ENCODE measurements around the gene PRKCQ. TPM values are rescaled to one million over a fixed set of nuclear protein-coding genes. Genes with fewer than 3 reads are reported as not detected.

PRKCQ gene
- total RNA-seq, 1 experiment from 2014 or later: 4.0 TPM

GRCh38 chr10:6602700-6603084, 22.6 kb upstream of the PRKCQ start:
- no peaks in the 10 kb centered on the region for H3K4me1 ChIP-seq (replicated peaks; ENCODE audit: insufficient read depth)
- no peaks in the 10 kb centered on the region for H3K27me3 ChIP-seq (ENCODE audit: insufficient read depth, low read depth)
- intact Hi-C loops (cut with micrococcal nuclease; ENCODE audit: unreplicated experiment): no loop called here
- no peaks in the 10 kb centered on the region for H3F3A ChIP-seq (ENCODE audit: insufficient read depth, low read depth)
- POLR2A ChIA-PET (ENCODE audit: unreplicated experiment): no interaction called here
- no peaks in the 10 kb centered on the region for H3K9me2 ChIP-seq (ENCODE audit: insufficient read depth)
- no peak overlapping the region for H3K4me2 ChIP-seq
- H3K79me2 ChIP-seq (ENCODE audit: low read depth): no peaks in the 10 kb centered on the region
- H3K9me3 ChIP-seq (ENCODE audit: insufficient read depth, low read depth): no peaks in the 10 kb centered on the region
- CTCF ChIA-PET: interaction anchor here (1.1 kb wide), 1 partner anchor 65 kb away, joined by 3 read pairs; no protein-coding TSS in a partner anchor
- no peaks in the 10 kb centered on the region for H3K36me3 ChIP-seq (ENCODE audit: low read depth)
- no peaks in the 10 kb centered on the region for H4K20me1 ChIP-seq (ENCODE audit: insufficient read depth)
- no peak overlapping the region for H3K4me3 ChIP-seq
- no peak for TF ChIP-seq EZH2 (IDR thresholded peaks at IDR 0.05; ENCODE audit: low read depth)
- no peak for TF ChIP-seq CTCF (conservative IDR thresholded peaks at IDR 0.05)
- DNase-seq: no peak
- H3K27ac ChIP-seq: no peak overlapping the region
- BruUV-seq (replicated peaks): no TSS peak
- no peak overlapping the region for H2AFZ ChIP-seq

GRCh38 chr10:6602026-6602699, 22.1 kb upstream of the PRKCQ start:
- no peaks in the 10 kb centered on the region for H3F3A ChIP-seq (ENCODE audit: insufficient read depth, low read depth)
- H3K36me3 ChIP-seq (ENCODE audit: low read depth): no peaks in the 10 kb centered on the region
- H3K27ac ChIP-seq: no peak overlapping the region
- no peaks in the 10 kb centered on the region for H3K79me2 ChIP-seq (ENCODE audit: low read depth)
- H3K4me1 ChIP-seq (replicated peaks; ENCODE audit: insufficient read depth): no peaks in the 10 kb centered on the region
- DNase-seq: no peak
- H3K9me2 ChIP-seq (ENCODE audit: insufficient read depth): no peaks in the 10 kb centered on the region
- no peaks in the 10 kb centered on the region for H3K27me3 ChIP-seq (ENCODE audit: insufficient read depth, low read depth)
- no peak overlapping the region for H2AFZ ChIP-seq
- TF ChIP-seq CTCF (conservative IDR thresholded peaks at IDR 0.05) (no peak), EZH2 (IDR thresholded peaks at IDR 0.05; ENCODE audit: low read depth) (no peak)
- no peak overlapping the region for H3K4me3 ChIP-seq
- intact Hi-C loops (cut with micrococcal nuclease; ENCODE audit: unreplicated experiment): no loop called here
- BruUV-seq (replicated peaks): no TSS peak
- ChIA-PET POLR2A (ENCODE audit: unreplicated experiment) (no interaction called here), CTCF (interaction anchor here (1.1 kb wide), 1 partner anchor 66 kb away, joined by 3 read pairs; no protein-coding TSS in a partner anchor)
- H4K20me1 ChIP-seq (ENCODE audit: insufficient read depth): no peaks in the 10 kb centered on the region
- H3K4me2 ChIP-seq: no peak overlapping the region
- no peaks in the 10 kb centered on the region for H3K9me3 ChIP-seq (ENCODE audit: insufficient read depth, low read depth)

GRCh38 chr10:6601246-6601805, 21.2 kb upstream of the PRKCQ start:
- Histone ChIP-seq H3K9me3 (ENCODE audit: insufficient read depth, low read depth) (no peaks in the 10 kb centered on the region), H3K27ac (no peak overlapping the region), H2AFZ (no peak overlapping the region), H3K36me3 (ENCODE audit: low read depth) (no peaks in the 10 kb centered on the region), H3K4me3 (no peak overlapping the region), H3K79me2 (ENCODE audit: low read depth) (no peaks in the 10 kb centered on the region), H3K4me2 (no peak overlapping the region), H3K27me3 (ENCODE audit: insufficient read depth, low read depth) (no peaks in the 10 kb centered on the region), H3K9me2 (ENCODE audit: insufficient read depth) (no peaks in the 10 kb centered on the region), H4K20me1 (ENCODE audit: insufficient read depth) (no peaks in the 10 kb centered on the region), H3K4me1 (replicated peaks; ENCODE audit: insufficient read depth) (no peaks in the 10 kb centered on the region), H3F3A (ENCODE audit: insufficient read depth, low read depth) (no peaks in the 10 kb centered on the region)
- TF ChIP-seq CTCF (conservative IDR thresholded peaks at IDR 0.05) (no peak), EZH2 (IDR thresholded peaks at IDR 0.05; ENCODE audit: low read depth) (no peak)
- intact Hi-C loops (cut with micrococcal nuclease; ENCODE audit: unreplicated experiment): no loop called here
- DNase-seq: no peak
- no TSS peak for BruUV-seq (replicated peaks)
- POLR2A ChIA-PET (ENCODE audit: unreplicated experiment): no interaction called here
- CTCF ChIA-PET: no interaction called here
